GM03348 (cell line): ENCODE results near the gene CLPSL2.
A peak's percentile ranks its signal among the peaks of the same experiment; 100 is the strongest.
"Not testable (repeated sequence)": the region's sequence is repeated elsewhere in the genome, so short reads cannot be mapped to it uniquely, and the experiment has no call there.

Experiments used
- DNase-seq: peaks from one replicate; pipeline ENCODE4 v3.0.0; 2012; ENCODE audit warnings: low spot score

The CLPSL2 gene

DNA sequence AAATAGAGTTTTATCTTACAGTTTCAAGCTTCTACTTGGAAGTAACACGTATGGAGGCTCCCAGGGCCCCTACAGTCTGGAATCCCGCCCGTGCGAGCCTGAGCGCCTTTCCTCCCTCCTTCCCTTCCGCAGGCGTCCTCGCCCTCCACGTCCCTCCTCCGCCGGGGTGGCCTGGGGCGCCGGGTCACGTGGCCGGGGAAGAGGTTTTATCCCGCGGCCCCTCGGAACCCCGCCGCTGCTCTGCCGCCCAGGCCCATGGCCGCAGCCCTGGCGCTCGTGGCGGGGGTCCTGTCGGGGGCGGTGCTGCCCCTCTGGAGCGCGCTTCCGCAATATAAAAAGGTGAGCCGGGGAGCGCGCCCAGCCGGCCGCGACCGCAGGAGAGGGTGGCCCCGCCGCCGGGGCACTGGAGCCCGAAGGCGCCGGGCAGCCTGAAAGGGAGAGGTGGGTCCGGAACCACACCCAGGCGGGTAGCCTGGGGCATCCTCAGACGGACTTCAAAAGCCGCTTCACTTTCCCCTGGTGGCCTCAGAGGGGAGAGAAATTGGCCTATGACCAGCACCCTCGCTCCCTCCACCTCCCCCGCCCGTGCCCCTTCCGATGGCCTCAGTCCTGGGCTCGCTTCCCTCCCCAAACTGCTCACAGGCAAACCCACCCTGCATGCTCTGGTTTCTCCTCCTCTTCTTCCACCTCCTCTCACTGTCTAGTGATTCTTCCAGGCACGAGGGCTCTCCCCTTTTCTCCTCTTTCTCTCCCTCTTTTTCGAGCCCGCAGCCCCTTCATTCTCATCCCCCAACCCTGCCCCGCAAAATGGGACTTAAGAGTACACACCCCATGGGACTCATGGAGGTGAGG, at the start of gene CLPSL2:
Gene CLPSL2, plus strand, starts transcription at position 235 of the 852 bp plus-strand sequence. Its CDS starts 21 bp downstream, at position 256.
- peak; percentile 43 for DNase-seq

- peak; percentile 69 for DNase-seq
Observed at GRCh38 chr6:35727231-35727934, 49.0 kb upstream of the CLPSL2 start.

DNA sequence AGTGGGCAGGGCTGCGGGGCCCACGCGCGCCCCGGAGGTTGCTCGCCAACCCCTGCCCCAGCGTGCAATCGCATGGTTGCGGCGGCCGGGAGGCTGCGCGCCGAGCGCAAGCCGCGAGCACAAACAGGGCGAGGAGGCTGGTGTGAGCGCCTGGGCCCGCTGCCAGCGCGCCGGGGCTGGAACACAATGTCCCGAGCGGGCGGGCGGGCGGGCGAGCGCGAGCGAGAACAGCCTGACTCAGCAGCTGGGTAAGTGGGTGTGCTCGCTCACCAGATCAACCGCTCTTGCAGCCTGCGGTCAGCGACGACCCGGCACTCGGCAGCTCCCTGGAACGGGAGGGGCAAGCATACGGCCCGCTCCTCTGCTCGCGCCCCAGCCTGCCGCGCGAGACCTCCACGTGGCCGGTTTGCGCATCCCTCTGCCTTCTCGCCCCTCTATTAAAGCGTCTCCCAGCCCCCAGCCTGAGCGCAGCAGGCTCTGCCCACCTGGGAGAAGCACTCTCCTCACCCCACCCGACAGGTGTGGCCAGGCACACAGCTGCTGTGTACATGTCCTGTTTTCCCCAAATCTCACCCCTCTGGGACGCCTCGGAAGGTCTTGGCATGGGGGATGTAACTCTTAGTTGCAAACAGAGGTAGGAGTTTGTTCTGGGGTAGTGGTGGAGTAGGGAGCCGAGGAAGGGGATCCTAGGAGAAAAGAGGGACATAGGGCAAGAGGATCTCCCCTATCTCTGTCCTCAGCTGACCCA, 48.3 kb upstream of the CLPSL2 start:
- peak; percentile 95 for DNase-seq

DNA sequence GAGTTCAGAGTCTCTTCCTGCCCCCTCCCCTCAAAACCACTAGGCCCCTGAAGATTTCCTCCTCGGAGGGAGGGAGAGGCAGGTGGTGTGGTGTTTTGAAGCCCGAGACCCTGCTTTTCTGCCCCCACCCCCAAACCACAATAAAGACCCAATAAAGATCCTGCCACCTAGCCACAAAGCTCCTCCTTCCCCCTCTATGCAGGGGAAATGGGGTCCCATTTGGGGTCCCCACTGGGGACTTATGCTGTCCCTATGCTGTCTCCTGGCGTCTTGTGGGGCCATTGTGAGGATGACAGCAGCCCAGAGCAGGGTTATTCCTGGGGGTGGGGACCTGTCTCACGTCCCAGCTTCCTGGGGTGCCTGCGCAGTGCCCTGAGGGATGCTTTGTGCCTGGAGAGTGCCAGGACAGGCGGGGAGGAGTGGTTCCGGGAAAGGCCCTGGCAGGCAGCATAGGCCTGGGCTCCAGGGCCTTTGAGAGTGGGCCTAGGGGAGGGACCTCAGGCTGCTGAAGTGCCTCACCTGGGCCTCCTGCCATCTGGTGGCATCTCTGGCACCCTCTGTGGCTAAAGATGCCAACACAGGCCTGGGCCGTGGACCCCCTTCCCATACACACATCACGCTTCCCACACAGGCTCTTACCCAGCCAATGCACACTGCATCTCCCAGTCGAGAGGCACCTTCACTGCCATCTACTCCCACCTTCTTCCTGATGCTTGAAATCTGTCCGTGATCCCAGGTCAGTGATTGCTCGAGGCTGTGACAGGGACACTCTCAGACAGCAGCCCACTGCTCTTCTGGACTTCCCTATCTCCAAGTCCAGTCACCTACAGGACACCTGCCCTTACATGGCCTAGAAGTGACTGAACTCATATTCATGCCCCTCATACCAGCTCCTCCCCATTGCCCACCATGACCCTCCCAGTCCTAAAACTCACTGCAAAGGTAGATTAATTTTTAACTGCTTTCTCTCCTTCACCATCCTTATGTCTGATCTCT, 47.4 kb upstream of the CLPSL2 start:
- no peak for DNase-seq

- DNase-seq = no peak
Observed at GRCh38 chr6:35729722-35730121, 46.7 kb upstream of the CLPSL2 start.

GRCh38 chr6:35730745-35731413, 45.5 kb upstream of the CLPSL2 start:
- DNase-seq = no peak

DNA sequence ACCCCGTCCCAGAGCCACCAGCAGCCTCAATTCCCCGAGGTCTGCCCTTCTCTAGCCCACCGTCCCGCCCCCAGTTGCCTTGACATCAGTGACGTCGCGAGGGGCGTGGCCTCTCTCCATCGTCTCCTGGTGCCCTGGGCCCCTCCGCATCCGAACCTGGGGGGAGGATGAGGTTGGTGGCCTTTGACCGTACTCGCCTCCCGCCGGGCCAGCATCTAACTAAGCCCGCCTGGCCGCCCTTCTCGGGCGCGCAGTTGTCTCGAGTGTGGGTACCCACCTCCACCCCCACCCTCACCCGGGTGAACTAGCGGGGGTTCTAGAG, 45.0 kb upstream of the CLPSL2 start:
- peak; percentile 89 for DNase-seq

GRCh38 chr6:35731736-35732532, 44.5 kb upstream of the CLPSL2 start:
- DNase-seq = peak; percentile 92

DNA sequence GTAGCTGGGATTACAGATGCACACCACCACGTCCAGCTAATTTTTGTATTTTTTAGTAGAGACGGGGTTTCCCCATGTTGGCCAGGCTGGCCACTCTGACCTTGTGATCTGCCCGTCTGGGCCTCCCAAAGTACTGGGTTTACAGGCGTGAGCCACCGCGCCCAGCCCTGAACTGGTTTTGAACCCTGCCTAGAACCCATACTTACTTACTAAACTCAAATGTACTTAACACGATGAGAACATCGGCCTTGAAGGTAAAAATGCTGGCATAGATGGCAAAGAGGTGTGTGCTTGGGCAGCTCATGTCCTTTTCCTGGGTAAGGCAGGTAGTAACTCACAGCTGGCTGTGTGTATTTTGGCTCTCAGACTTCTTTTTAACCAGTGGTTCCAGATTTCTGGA, 42.8 kb upstream of the CLPSL2 start:
- DNase-seq = no peak

- DNase-seq = not testable (repeated sequence)
Observed at GRCh38 chr6:35734319-35734718, 42.1 kb upstream of the CLPSL2 start.

- DNase-seq = no peak
Observed at GRCh38 chr6:35735452-35735851, 40.9 kb upstream of the CLPSL2 start.

- DNase-seq = peak; percentile 83
Observed at GRCh38 chr6:35736253-35736894, 40.0 kb upstream of the CLPSL2 start.

DNA sequence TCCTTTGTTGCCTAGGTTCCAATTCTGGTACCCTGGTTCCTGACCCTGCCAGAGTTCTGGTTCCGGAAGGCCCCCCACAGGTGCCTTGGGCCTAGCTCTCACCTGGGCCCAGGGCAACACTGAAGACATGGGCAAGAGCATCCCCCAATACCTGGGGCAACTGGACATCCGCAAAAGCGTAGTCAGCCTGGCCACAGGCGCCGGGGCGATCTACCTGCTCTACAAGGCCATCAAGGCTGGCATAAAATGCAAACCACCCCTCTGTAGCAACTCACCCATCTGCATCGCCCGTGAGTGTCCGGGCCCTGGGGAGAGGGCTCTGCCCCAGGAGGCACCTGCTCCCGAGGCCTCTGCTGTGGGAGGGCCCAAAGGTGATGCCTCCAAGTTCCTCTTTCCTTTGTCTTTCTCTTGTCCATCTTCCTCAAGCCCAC, 39.4 kb upstream of the CLPSL2 start, which contains the start of gene ARMC12:
Gene ARMC12, plus strand, starts transcription at position 51 of the 431 bp plus-strand sequence. Its CDS starts 77 bp downstream, at position 128.
- no peak for DNase-seq

DNA sequence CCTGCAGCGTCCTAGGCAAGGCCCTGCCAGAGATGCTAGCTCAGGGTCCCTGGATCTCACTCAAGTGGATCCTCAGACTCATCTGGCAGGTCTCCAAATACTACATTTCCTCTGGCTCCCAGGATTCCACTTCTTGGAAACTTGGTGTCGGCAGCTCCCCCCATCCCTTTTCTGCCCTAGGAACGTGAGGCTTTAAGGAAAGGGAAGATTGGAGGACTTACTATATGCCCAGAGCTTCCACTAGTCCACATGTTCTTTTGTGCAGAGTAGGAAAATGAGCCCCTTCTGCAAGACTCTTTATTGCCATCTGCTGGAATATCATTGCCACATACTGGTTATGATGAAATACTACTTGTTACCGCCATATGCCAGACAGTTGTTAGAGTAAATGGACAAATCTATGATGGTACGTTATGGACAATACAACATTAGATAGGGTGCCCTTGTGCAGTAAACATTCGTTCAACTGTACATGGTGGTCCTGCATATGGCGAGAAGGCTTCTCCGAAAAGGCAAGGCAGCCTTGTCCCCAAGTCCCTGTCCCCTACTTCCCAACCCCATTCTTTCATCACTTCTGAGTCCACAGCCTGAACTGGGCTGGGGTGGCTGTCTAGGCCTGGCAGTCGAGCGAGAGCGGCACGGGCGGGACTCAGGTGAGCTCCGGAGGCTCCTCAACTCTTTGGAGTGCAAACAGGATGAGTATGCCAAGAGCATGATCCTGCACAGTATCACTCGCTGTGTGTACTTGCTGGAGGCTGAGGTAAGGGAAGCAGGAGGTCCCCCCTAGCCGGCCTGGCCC, 38.8 kb upstream of the CLPSL2 start:
- DNase-seq = peak; percentile 90

GRCh38 chr6:35739645-35740524, 36.5 kb upstream of the CLPSL2 start:
- no peak for DNase-seq

DNA sequence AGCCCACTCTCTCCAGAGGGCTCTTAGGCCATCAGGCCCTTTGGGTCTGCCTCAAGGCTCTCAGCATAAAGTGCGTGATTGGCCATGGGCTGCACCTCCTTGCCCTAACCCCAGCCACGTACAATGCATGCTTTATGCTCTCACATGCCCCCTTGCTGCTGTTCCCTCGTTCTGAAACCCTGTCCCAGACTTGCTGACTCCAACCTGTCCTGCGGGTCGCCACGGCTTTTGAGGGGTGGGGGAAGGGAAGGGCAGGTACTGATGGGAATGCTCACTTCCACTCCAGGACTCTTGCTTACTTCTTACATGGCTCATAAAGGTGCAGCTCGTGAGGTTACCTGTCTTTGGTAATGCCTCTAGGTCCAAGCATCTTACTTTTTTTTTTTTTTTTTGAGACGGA, 33.6 kb upstream of the CLPSL2 start:
- DNase-seq = no peak

DNA sequence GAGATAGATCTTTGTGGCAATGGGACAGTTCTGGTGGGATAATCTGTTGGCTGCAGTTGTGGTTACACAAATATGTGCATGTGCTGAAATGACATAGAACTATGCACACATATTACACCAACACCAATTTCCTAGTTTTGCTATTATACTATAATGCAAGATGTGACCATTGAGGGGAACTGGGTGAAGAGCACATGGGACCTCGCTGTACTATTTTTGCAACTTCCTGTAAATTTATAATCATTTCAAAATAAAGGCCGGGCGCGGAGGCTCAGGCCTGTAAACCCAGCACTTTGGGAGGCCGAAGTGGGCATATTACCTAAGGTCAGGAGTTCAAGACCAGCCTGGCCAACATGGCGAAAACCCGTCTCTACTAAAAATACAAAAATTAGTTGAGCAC, 30.9 kb upstream of the CLPSL2 start:
- no peak for DNase-seq

GRCh38 chr6:35746516-35746915, 29.9 kb upstream of the CLPSL2 start:
- DNase-seq = no peak
